ENCODE data around the gene HS6ST3.

HS6ST3 gene

GRCh38 chr13:96492766-96493165, 402.9 kb downstream of the HS6ST3 start:
- Histone ChIP-seq H3K9me3 (ENCODE audit: control insufficient read depth, insufficient read depth, low read length) (no peaks in the 10 kb centered on the region), H3F3A (ENCODE audit: control insufficient read depth, insufficient read depth) (no peaks in the 10 kb centered on the region)

GRCh38 chr13:96499656-96500055, 409.7 kb downstream of the HS6ST3 start:
- Histone ChIP-seq H3K36me3 (ENCODE audit: control insufficient read depth, low read length) (no peaks in the 10 kb centered on the region), H3K79me2 (ENCODE audit: control insufficient read depth, low read length) (no peaks in the 10 kb centered on the region), H3K4me2 (ENCODE audit: low read length) (no peak overlapping the region), H3K4me3 (ENCODE audit: low read length) (no peak overlapping the region), H3K27me3 (ENCODE audit: control insufficient read depth, low read length) (no peaks in the 10 kb centered on the region), H3K27ac (ENCODE audit: low read depth, low read length) (no peak overlapping the region), H3K9me3 (ENCODE audit: control insufficient read depth, insufficient read depth, low read length) (no peaks in the 10 kb centered on the region), H3K4me1 (ENCODE audit: control insufficient read depth, low read length) (no peaks in the 10 kb centered on the region), H3K9me2 (replicated peaks; ENCODE audit: control insufficient read depth, low read length) (no peaks in the 10 kb centered on the region), H4K20me1 (ENCODE audit: control insufficient read depth, insufficient read depth, low read depth, low read length) (no peaks in the 10 kb centered on the region), H3F3A (ENCODE audit: control insufficient read depth, insufficient read depth) (no peaks in the 10 kb centered on the region)
- no peak for TF ChIP-seq EZH2phosphoT487 (IDR thresholded peaks at IDR 0.05; ENCODE audit: borderline replicate concordance, low read length)
- TF ChIP-seq, protein P1, sequence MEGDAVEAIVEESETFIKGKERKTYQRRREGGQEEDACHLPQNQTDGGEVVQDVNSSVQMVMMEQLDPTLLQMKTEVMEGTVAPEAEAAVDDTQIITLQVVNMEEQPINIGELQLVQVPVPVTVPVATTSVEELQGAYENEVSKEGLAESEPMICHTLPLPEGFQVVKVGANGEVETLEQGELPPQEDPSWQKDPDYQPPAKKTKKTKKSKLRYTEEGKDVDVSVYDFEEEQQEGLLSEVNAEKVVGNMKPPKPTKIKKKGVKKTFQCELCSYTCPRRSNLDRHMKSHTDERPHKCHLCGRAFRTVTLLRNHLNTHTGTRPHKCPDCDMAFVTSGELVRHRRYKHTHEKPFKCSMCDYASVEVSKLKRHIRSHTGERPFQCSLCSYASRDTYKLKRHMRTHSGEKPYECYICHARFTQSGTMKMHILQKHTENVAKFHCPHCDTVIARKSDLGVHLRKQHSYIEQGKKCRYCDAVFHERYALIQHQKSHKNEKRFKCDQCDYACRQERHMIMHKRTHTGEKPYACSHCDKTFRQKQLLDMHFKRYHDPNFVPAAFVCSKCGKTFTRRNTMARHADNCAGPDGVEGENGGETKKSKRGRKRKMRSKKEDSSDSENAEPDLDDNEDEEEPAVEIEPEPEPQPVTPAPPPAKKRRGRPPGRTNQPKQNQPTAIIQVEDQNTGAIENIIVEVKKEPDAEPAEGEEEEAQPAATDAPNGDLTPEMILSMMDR (IDR thresholded peaks at IDR 0.05; ENCODE audit: low read depth, low read length, poor library complexity, severe bottlenecking): no peak

More at GRCh38 chr13:96492766-96493165, 402.9 kb downstream of the HS6ST3 start:
- no peaks in the 10 kb centered on the region for H3K79me2 ChIP-seq (ENCODE audit: control insufficient read depth, low read length)
- no peak overlapping the region for H3K4me2 ChIP-seq (ENCODE audit: low read length)
- H3K27ac ChIP-seq (ENCODE audit: low read depth, low read length): no peak overlapping the region
- TF ChIP-seq, protein P1 (IDR thresholded peaks at IDR 0.05; ENCODE audit: low read depth, low read length, poor library complexity, severe bottlenecking): no peak
- no peak for TF ChIP-seq EZH2phosphoT487 (IDR thresholded peaks at IDR 0.05; ENCODE audit: borderline replicate concordance, low read length)
- H3K4me1 ChIP-seq (ENCODE audit: control insufficient read depth, low read length): no peaks in the 10 kb centered on the region
- no peak overlapping the region for H3K4me3 ChIP-seq (ENCODE audit: low read length)
- no peaks in the 10 kb centered on the region for H3K27me3 ChIP-seq (ENCODE audit: control insufficient read depth, low read length)
- no peaks in the 10 kb centered on the region for H3K36me3 ChIP-seq (ENCODE audit: control insufficient read depth, low read length)
- no peaks in the 10 kb centered on the region for H4K20me1 ChIP-seq (ENCODE audit: control insufficient read depth, insufficient read depth, low read depth, low read length)
- no peaks in the 10 kb centered on the region; the same call in 1 of the 2 replicates for H3K9me2 ChIP-seq (replicated peaks; ENCODE audit: control insufficient read depth, low read length)

DNA sequence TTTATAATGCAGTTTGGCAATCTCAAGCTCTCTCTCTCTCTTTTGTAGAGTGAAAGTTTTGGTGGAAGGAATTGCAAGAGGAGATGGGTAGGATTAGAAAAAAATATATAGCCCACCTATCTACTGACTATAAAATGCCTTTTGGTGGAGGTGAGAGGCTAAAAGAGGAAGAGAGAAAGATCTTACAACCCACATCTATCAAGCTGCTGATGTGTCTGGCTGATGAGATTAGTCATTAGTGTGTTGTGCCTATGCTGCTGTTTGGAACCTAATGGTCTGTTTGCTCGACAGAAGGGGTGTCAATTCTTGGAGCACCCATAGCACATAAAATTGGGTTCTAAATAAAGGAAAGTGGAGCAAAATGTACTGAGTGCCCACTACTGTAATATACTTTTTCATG, 411.0 kb downstream of the HS6ST3 start:
- no peaks in the 10 kb centered on the region for H3K9me2 ChIP-seq (replicated peaks; ENCODE audit: control insufficient read depth, low read length)
- H3K4me2 ChIP-seq (ENCODE audit: low read length): no peak overlapping the region
- H3K27me3 ChIP-seq (ENCODE audit: control insufficient read depth, low read length): no peaks in the 10 kb centered on the region
- no peaks in the 10 kb centered on the region for H3K36me3 ChIP-seq (ENCODE audit: control insufficient read depth, low read length)
- no peaks in the 10 kb centered on the region for H3F3A ChIP-seq (ENCODE audit: control insufficient read depth, insufficient read depth)
- no peak overlapping the region for H3K4me3 ChIP-seq (ENCODE audit: low read length)
- no peaks in the 10 kb centered on the region for H4K20me1 ChIP-seq (ENCODE audit: control insufficient read depth, insufficient read depth, low read depth, low read length)
- no peak overlapping the region for H3K27ac ChIP-seq (ENCODE audit: low read depth, low read length)
- H3K9me3 ChIP-seq (ENCODE audit: control insufficient read depth, insufficient read depth, low read length): no peaks in the 10 kb centered on the region
- H3K79me2 ChIP-seq (ENCODE audit: control insufficient read depth, low read length): no peaks in the 10 kb centered on the region
- no peak for TF ChIP-seq EZH2phosphoT487 (IDR thresholded peaks at IDR 0.05; ENCODE audit: borderline replicate concordance, low read length)
- TF ChIP-seq, protein P1 (IDR thresholded peaks at IDR 0.05; ENCODE audit: low read depth, low read length, poor library complexity, severe bottlenecking): no peak
- H3K4me1 ChIP-seq (ENCODE audit: control insufficient read depth, low read length): no peaks in the 10 kb centered on the region

Measured in DOHH2 (cell line).